ENCODE results near the gene GET4. TPM values are rescaled to one million over a fixed set of nuclear protein-coding genes. Genes with fewer than 3 reads are reported as not detected.
A peak's percentile ranks its signal among the peaks of the same experiment; 100 is the strongest.
"Not testable (repeated sequence)": the region's sequence is repeated elsewhere in the genome, so short reads cannot be mapped to it uniquely, and the experiment has no call there.

The GET4 gene
- total RNA-seq, 1 experiment from 2014 or later = 90.9 TPM

DNA sequence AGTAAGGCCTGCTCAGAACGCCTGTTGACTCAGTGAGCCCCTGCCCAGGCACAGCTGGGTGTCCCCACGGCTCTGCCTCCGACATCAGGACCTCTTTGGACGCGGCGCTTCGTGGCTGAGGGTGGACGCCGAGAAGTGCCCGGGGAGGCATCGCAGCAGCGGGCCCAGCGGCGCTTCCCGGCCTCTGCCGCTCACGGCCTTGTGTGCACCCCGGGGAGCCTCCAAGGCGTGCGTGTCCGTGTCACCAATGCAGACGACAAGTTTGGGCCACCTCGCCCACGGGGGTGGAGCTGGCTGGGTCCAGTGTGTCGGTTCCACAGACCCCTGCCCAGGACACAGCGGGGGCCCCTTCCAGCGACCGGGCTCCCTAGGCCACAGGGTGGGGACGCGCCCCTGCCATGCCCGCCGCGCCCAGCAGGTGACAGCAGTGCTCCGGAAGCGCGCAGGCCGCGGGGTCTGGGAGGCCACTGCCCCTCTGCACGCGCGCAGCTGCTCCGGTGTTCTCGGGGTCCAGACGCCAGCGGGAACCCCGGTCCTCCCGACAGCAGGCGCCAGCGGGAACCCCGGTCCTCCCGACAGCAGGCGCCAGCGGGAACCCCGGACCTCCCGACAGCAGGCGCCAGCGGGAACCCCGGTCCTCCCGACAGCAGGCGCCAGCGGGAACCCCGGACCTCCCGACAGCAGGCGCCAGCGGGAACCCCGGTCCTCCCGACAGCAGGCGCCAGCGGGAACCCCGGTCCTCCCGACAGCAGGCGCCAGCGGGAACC is 32.4 kb downstream of the GET4 start:
- DNase-seq (ENCODE audit: low read depth, low spot score); intact Hi-C loops (cut with micrococcal nuclease; ENCODE audit: unreplicated experiment); H3K27ac ChIP-seq (ENCODE audit: low read length); H3K27me3 ChIP-seq (ENCODE audit: control insufficient read depth, insufficient read depth, low read length); in situ Hi-C loops (cut with HindIII; ENCODE audit: low pct_unique_long_range_greater_than_20kb, low sequenced_read_pairs); H3K4me1 ChIP-seq (ENCODE audit: control insufficient read depth, insufficient read depth, low read length); BruUV-seq (replicated peaks); H3K36me3 ChIP-seq (ENCODE audit: control insufficient read depth, insufficient read depth, low read length); H3K9me3 ChIP-seq (ENCODE audit: control insufficient read depth, insufficient read depth, low read depth, low read length): not testable (repeated sequence)
- ChIA-PET POLR2A (interaction anchor here (0.7 kb wide), 1 partner anchor 566 kb away, joined by 13 read pairs; no protein-coding TSS in a partner anchor), CTCF (interaction anchor here (0.6 kb wide), 1 partner anchor 14 kb away, joined by 3 read pairs; no protein-coding TSS in a partner anchor)
- TF ChIP-seq, protein P1, sequence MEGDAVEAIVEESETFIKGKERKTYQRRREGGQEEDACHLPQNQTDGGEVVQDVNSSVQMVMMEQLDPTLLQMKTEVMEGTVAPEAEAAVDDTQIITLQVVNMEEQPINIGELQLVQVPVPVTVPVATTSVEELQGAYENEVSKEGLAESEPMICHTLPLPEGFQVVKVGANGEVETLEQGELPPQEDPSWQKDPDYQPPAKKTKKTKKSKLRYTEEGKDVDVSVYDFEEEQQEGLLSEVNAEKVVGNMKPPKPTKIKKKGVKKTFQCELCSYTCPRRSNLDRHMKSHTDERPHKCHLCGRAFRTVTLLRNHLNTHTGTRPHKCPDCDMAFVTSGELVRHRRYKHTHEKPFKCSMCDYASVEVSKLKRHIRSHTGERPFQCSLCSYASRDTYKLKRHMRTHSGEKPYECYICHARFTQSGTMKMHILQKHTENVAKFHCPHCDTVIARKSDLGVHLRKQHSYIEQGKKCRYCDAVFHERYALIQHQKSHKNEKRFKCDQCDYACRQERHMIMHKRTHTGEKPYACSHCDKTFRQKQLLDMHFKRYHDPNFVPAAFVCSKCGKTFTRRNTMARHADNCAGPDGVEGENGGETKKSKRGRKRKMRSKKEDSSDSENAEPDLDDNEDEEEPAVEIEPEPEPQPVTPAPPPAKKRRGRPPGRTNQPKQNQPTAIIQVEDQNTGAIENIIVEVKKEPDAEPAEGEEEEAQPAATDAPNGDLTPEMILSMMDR (IDR thresholded peaks at IDR 0.05) = peak; percentile 95
- peak; percentile 84 for ATAC-seq
- H3K4me3 ChIP-seq (ENCODE audit: low read depth in 2 of 2, low read length in 2 of 2) = peak overlapping the region; percentile 25 to 33; a peak in 3 of 4 replicates

DNA sequence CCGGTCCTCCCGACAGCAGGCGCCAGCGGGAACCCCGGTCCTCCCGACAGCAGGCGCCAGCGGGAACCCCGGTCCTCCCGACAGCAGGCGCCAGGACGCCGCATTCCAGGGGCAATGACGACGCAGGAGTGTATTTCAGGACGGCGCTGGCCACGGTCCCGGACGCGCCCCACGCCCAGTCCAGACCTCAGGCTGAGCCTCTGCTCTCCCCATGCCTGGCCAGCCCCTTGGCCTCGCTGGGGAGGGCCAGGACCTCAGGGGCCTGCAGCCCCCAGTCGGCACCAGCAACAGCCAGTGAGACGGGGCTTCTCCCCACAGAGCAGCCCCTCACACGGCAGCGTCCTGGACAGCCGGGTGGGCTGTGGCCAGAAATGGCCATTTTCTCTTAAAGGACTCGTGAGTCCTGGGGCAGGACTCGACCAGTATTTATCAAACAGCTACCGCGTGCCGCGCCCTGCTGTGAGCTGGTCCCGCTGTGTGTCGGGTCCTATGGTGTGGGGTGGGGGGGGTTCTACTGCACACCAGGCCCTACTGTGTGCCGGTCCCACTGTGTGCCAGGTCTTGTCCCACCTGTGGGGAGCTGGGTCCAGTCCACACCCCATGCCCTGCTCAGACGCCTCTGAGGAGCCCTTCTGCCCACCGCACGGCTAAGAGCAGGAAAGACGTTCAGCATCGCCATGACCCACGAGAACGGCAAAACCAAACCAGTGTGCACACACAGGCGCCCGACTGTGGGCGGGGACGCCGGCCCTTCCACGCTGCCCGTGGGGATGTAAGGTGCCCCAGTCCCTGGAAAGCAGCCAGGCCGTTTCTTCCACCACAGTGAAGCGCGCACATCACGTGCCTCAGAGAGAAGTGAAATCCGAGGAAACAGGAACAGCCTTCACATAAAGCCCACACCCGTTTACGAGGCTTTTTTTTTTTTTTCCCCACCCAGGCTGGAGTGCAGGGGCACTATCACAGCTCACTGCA is 33.3 kb downstream of the GET4 start:
- no peaks in the 10 kb centered on the region for H3K36me3 ChIP-seq (ENCODE audit: control insufficient read depth, insufficient read depth, low read length)
- no peaks in the 10 kb centered on the region; the same call in 1 of the 2 replicates for H3K27me3 ChIP-seq (ENCODE audit: control insufficient read depth, insufficient read depth, low read length)
- ChIA-PET POLR2A (interaction anchor here (0.7 kb wide), 1 partner anchor 565 kb away, joined by 13 read pairs; no protein-coding TSS in a partner anchor), CTCF (interaction anchor here (0.6 kb wide), 1 partner anchor 13 kb away, joined by 3 read pairs; no protein-coding TSS in a partner anchor)
- H3K9me3 ChIP-seq (ENCODE audit: control insufficient read depth, insufficient read depth, low read depth, low read length) = no peaks in the 10 kb centered on the region
- no peak overlapping the region for H3K27ac ChIP-seq (ENCODE audit: low read length)
- TF ChIP-seq, protein P1 (IDR thresholded peaks at IDR 0.05) = no peak; the same call in 1 of the 2 replicates
- TF ChIP-seq TCF7L2 (IDR thresholded peaks at IDR 0.05; ENCODE audit: low read depth, low read length) (no peak), SIN3A (IDR thresholded peaks at IDR 0.05; ENCODE audit: borderline replicate concordance, insufficient read depth, low read depth, low read length) (no peak), POLR2AphosphoS5 (IDR thresholded peaks at IDR 0.05; ENCODE audit: low read depth, low read length) (no peak)
- TF ChIP-seq, protein P2, sequence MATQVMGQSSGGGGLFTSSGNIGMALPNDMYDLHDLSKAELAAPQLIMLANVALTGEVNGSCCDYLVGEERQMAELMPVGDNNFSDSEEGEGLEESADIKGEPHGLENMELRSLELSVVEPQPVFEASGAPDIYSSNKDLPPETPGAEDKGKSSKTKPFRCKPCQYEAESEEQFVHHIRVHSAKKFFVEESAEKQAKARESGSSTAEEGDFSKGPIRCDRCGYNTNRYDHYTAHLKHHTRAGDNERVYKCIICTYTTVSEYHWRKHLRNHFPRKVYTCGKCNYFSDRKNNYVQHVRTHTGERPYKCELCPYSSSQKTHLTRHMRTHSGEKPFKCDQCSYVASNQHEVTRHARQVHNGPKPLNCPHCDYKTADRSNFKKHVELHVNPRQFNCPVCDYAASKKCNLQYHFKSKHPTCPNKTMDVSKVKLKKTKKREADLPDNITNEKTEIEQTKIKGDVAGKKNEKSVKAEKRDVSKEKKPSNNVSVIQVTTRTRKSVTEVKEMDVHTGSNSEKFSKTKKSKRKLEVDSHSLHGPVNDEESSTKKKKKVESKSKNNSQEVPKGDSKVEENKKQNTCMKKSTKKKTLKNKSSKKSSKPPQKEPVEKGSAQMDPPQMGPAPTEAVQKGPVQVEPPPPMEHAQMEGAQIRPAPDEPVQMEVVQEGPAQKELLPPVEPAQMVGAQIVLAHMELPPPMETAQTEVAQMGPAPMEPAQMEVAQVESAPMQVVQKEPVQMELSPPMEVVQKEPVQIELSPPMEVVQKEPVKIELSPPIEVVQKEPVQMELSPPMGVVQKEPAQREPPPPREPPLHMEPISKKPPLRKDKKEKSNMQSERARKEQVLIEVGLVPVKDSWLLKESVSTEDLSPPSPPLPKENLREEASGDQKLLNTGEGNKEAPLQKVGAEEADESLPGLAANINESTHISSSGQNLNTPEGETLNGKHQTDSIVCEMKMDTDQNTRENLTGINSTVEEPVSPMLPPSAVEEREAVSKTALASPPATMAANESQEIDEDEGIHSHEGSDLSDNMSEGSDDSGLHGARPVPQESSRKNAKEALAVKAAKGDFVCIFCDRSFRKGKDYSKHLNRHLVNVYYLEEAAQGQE (IDR thresholded peaks at IDR 0.05; ENCODE audit: insufficient read depth in 1 of 2, low read depth in 2 of 2, low read length in 1 of 2) = no peak
- in situ Hi-C loops (cut with HindIII; ENCODE audit: low pct_unique_long_range_greater_than_20kb, low sequenced_read_pairs) (no loop called here), intact Hi-C loops (cut with micrococcal nuclease; ENCODE audit: unreplicated experiment) (no loop called here)
- ATAC-seq (peak; percentile 28; the same call in 1 of the 2 replicates), DNase-seq (ENCODE audit: low read depth, low spot score) (no peak)
- BruUV-seq (replicated peaks) = no TSS peak
- H3K4me3 ChIP-seq (ENCODE audit: low read depth in 2 of 2, low read length in 2 of 2) = peak overlapping the region; percentile 18 to 25; a peak in 3 of 4 replicates
- H3K4me1 ChIP-seq (ENCODE audit: control insufficient read depth, insufficient read depth, low read length) = peaks cover 12% of the 10 kb centered on the region

Data from Panc1 (cell line).